K562 (cell line): ENCODE data around the gene NPAS1. TPM values are rescaled to one million over a fixed set of nuclear protein-coding genes. Genes with fewer than 3 reads are reported as not detected.

Source experiments
- ATAC-seq: fragments of 200-7000 bp; cut with Tn5 transposase; 3 replicates; pipeline ENCODE4 v1.9.1; 2020; ENCODE audit warnings: moderate library complexity
- BruUV-seq: library from RNA; stranded (reverse); fragments of 400-500 nt; replicated peaks from 2 replicates; lab custom pipeline; 2021; lab: Mats Ljungman, UMichigan
- CTCF ChIA-PET: fragments of 300-600 bp; formaldehyde crosslinking; extraction: SDS; loops from one replicate; lab custom pipeline; 2021; ENCODE audit warnings: low intra/inter-chr PET ratio; lab: Yijun Ruan, JAX
- POLR2A ChIA-PET: fragments of 300-600, 350-650 bp; sonication (Branson Sonifier 250); formaldehyde crosslinking; extraction: SDS; loops from one replicate; lab custom pipeline; 2021; ENCODE audit warnings: antibody characterized with exemption, inconsistent platforms; lab: Yijun Ruan, JAX
- DNase-seq, 4 experiments: peaks; one replicate each; pipeline versions ENCODE4 v3.0.0 to v3.0.0-alpha.2; 2011 to 2018; ENCODE audit warnings: low spot score in 3 of 4, mixed read lengths in 3 of 4; ENCODE audit errors: extremely low read depth in 1 of 4
- FAIRE-seq: peaks from 2 replicates; lab custom pipeline; 2011; peaks lifted over from hg19 to GRCh38; lab: Jason Lieb, UNC
- H2AFZ ChIP-seq: 2 replicates; pipeline ENCODE4 v1.6.0; 2011; ENCODE audit warnings: low read depth, low read length, control low read depth, inconsistent platforms
- H3K27ac ChIP-seq: fragments of 200-600 bp; 3 replicates; pipeline ENCODE4 v1.8.0; 2011; ENCODE audit warnings: low read depth, mild to moderate bottlenecking, control low read depth, inconsistent platforms, low read length, moderate library complexity, mixed read lengths; ENCODE audit errors: extremely low read depth
- H3K27me3 ChIP-seq, 2 experiments: fragments of 300-600 bp in 1 of 2; 2 replicates in 1 of 2; 3 replicates in 1 of 2; pipeline versions ENCODE4 v1.6.0 to v1.8.0; 2011; ENCODE audit warnings: inconsistent platforms in 2 of 2, low read length in 2 of 2, mild to moderate bottlenecking in 1 of 2, mixed read lengths in 1 of 2, moderate library complexity in 1 of 2; ENCODE audit not compliant: control insufficient read depth in 2 of 2, insufficient read depth in 2 of 2
- H3K36me3 ChIP-seq: fragments of 300-600 bp; 3 replicates; pipeline ENCODE4 v1.8.0; 2011; ENCODE audit warnings: mild to moderate bottlenecking, low read length, inconsistent platforms; ENCODE audit not compliant: control insufficient read depth, insufficient read depth
- H3K4me1 ChIP-seq, 2 experiments: fragments of 200-600 bp in 1 of 2; replicated peaks in 1 of 2; 2 replicates in 1 of 2; 3 replicates in 1 of 2; pipeline versions ENCODE4 v1.5.1 to v1.8.0; 2011; ENCODE audit warnings: inconsistent platforms in 2 of 2, low read length in 2 of 2, mild to moderate bottlenecking in 1 of 2, mixed read lengths in 1 of 2, moderate library complexity in 1 of 2; ENCODE audit not compliant: control insufficient read depth in 2 of 2, insufficient read depth in 2 of 2
- H3K4me2 ChIP-seq: 2 replicates; pipeline ENCODE4 v1.6.1; 2011; ENCODE audit warnings: low read length, control low read depth, inconsistent platforms, mixed read lengths; ENCODE audit not compliant: insufficient read depth
- H3K4me3 ChIP-seq: fragments of 200-600 bp; sonication (generic), shearing (Covaris generic); 2 replicates; pipeline ENCODE4 v1.5.1; 2016; ENCODE audit warnings: control low read depth, inconsistent platforms
- H3K79me2 ChIP-seq: fragments of 200-600 bp; 3 replicates; pipeline ENCODE4 v1.8.0; 2011; ENCODE audit warnings: low read length, inconsistent platforms; ENCODE audit not compliant: control insufficient read depth, insufficient read depth
- H3K9ac ChIP-seq, 2 experiments: 2 replicates each; pipeline versions ENCODE4 v1.6.0 to v1.6.1; 2011; ENCODE audit warnings: low read depth in 2 of 2, low read length in 2 of 2, control low read depth in 1 of 2, inconsistent platforms in 1 of 2, mild to moderate bottlenecking in 1 of 2, mixed read lengths in 1 of 2; ENCODE audit not compliant: insufficient read depth in 1 of 2
- H3K9me1 ChIP-seq: one replicate; pipeline ENCODE4 v1.6.0; 2011; ENCODE audit warnings: inconsistent platforms, mild to moderate bottlenecking, low read length, moderate library complexity; ENCODE audit not compliant: control insufficient read depth, insufficient read depth
- H3K9me3 ChIP-seq: replicated peaks from 2 replicates; pipeline ENCODE4 v1.5.1; 2011; ENCODE audit warnings: low read depth, low read length, inconsistent platforms; ENCODE audit not compliant: control insufficient read depth, insufficient read depth
- H4K20me1 ChIP-seq: replicated peaks from 2 replicates; pipeline ENCODE4 v1.6.1; 2011; ENCODE audit warnings: low read length, inconsistent platforms, mixed read lengths; ENCODE audit not compliant: control insufficient read depth, insufficient read depth
- E4F1 ChIP-seq: fragments of 250-450 bp; sonication (Bioruptor Pico); IDR thresholded peaks from 2 replicates; pipeline ENCODE4 v1.5.0; 2021; ENCODE audit warnings: mild to moderate bottlenecking, borderline replicate concordance
- ETV5 ChIP-seq: sonication (generic); formaldehyde crosslinking; IDR thresholded peaks from 2 replicates; pipeline ENCODE4 v1.4.0; 2020; ENCODE audit warnings: low read depth, mild to moderate bottlenecking, missing genetic modification reagents
- LEF1 ChIP-seq: fragments of 450-650 bp; IDR thresholded peaks from 2 replicates; pipeline ENCODE4 v1.6.1; 2016; ENCODE audit warnings: mild to moderate bottlenecking
- ZKSCAN8 ChIP-seq: fragments of 200-800 bp; sonication (Bioruptor generic); IDR thresholded peaks from 2 replicates; pipeline ENCODE4 v1.6.1; 2016; ENCODE audit warnings: missing genetic modification characterization, missing compliant biosample characterization
- ZNF23 ChIP-seq: fragments of 250-450 bp; sonication (Bioruptor Pico); IDR thresholded peaks from 2 replicates; pipeline ENCODE4 v1.4.0; 2020; ENCODE audit warnings: mild to moderate bottlenecking
- WGBS: fragments of 100-300 bp; shearing (Covaris generic); methylation state at CpG from one replicate; pipeline ENCODE4 v1.1.6; 2016; ENCODE audit warnings: low coverage, mixed read lengths; ENCODE audit not compliant: insufficient coverage; ENCODE audit errors: missing lambda C conversion rate; 5-methylcytosine and 5-hydroxymethylcytosine counted together
- in situ Hi-C: fragments of 300-500 bp; cut with MboI; formaldehyde crosslinking; loops from 4 replicates; pipeline ENCODE4 v1.15.0; 2018; ENCODE audit warnings: inconsistent platforms, mixed read lengths
- intact Hi-C: fragments of 100-400 bp; cut with micrococcal nuclease; formaldehyde crosslinking; loops from 2 replicates; pipeline ENCODE4 v1.14.2; 2022
- polyA plus RNA-seq, 8 experiments: library from polyadenylated mRNA; depleted of rRNA in 4 of 8; stranded (reverse) in 5 of 8; unstranded in 3 of 8; fragments of >200 nt; fragmentation: Nextera tagmentation in 2 of 8; fragmentation: Illumina TruSeq in 1 of 8; extraction: Ambion mirVana in 2 of 8; extraction: Trizol in 1 of 8; gene quantifications; 2 replicates each; pipeline versions ENCODE4 v1.2.1 to v1.2.3, GENCODE V29; 2011 to 2014; ENCODE audit warnings: inconsistent platforms in 1 of 8, missing spikeins in 1 of 8
- total RNA-seq, 7 experiments: library from RNA; depleted of rRNA in 6 of 7; stranded (reverse); fragments of >200 nt in 6 of 7; fragmentation: Illumina TruSeq in 2 of 7; extraction: Trizol in 2 of 7; gene quantifications; 2 replicates each; pipeline versions ENCODE4 v1.2.1 to v1.2.3, GENCODE V29; 2011 to 2021; ENCODE audit warnings: low replicate concordance in 1 of 7
- TF ChIP-seq, protein P1 (sequence below), 2 experiments: fragments of 150-350 bp in 1 of 2; IDR thresholded peaks; 2 replicates each; pipeline ENCODE4 v1.6.1; 2012 to 2016; ENCODE audit warnings: low read depth in 2 of 2, low read length in 2 of 2, mild to moderate bottlenecking in 1 of 2, moderate library complexity in 1 of 2

The NPAS1 gene
- total and polyA plus RNA-seq, 9 of the 15 experiments (the other 6 are each of a cell fraction or from before 2014, with no cell fraction given) = 0.58 to 5.3 (median 2.0) TPM; not detected in 2

DNA sequence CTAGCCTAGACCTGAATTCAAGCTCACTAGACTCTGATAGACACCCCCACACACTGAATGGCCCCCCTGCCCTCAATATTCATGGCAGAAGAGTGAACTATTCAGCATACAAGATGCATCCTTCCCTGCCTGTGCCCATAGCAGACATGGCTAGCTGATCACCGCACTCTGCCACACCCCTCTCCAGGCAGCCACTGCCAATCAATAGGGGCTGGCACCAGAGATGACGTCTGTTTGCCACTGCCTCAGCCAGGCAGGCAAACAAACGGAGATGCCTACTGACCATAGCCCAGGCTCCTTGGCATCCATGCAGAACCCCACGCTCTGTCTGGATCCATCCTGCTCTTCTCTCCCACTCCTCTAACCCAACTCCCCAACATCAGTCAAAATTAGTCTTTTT, 13.8 kb upstream of the NPAS1 start (continued):
- TF ChIP-seq, protein P1, sequence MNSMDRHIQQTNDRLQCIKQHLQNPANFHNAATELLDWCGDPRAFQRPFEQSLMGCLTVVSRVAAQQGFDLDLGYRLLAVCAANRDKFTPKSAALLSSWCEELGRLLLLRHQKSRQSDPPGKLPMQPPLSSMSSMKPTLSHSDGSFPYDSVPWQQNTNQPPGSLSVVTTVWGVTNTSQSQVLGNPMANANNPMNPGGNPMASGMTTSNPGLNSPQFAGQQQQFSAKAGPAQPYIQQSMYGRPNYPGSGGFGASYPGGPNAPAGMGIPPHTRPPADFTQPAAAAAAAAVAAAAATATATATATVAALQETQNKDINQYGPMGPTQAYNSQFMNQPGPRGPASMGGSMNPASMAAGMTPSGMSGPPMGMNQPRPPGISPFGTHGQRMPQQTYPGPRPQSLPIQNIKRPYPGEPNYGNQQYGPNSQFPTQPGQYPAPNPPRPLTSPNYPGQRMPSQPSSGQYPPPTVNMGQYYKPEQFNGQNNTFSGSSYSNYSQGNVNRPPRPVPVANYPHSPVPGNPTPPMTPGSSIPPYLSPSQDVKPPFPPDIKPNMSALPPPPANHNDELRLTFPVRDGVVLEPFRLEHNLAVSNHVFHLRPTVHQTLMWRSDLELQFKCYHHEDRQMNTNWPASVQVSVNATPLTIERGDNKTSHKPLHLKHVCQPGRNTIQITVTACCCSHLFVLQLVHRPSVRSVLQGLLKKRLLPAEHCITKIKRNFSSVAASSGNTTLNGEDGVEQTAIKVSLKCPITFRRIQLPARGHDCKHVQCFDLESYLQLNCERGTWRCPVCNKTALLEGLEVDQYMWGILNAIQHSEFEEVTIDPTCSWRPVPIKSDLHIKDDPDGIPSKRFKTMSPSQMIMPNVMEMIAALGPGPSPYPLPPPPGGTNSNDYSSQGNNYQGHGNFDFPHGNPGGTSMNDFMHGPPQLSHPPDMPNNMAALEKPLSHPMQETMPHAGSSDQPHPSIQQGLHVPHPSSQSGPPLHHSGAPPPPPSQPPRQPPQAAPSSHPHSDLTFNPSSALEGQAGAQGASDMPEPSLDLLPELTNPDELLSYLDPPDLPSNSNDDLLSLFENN (IDR thresholded peaks at IDR 0.05; ENCODE audit: low read depth in 2 of 2, low read length in 2 of 2) = peak in 1 of 2 experiments; percentile 69; a peak in 1 of 4 replicates
- no peak for TF ChIP-seq ETV5 (CRISPR knock-in tag)
- peak; percentile 98 for TF ChIP-seq ZNF23 (CRISPR knock-in tag)
- TF ChIP-seq LEF1 = no peak

GRCh38 chr19:47006496-47006895, 13.1 kb upstream of the NPAS1 start:
- Histone ChIP-seq H3K27ac (no peak overlapping the region), H3K79me2 (no peaks in the 10 kb centered on the region), H4K20me1 (no peaks in the 10 kb centered on the region), H2AFZ (no peak overlapping the region), H3K9me3 (no peaks in the 10 kb centered on the region), H3K27me3 (no peaks in the 10 kb centered on the region), H3K36me3 (no peaks in the 10 kb centered on the region; the same call in 2 of the 3 replicates), H3K4me2 (no peak overlapping the region), H3K4me1 (peaks cover 5 to 28% of the 10 kb centered on the region in 2 experiments), H3K9me1 (no peaks in the 10 kb centered on the region)
- no TSS peak for BruUV-seq
- POLR2A ChIA-PET = interaction anchor here (0.5 to 0.6 kb wide), 2 partner anchors 41 to 478 kb away, joined by 3 read pairs; no protein-coding TSS in a partner anchor
- ATAC-seq = no peak
- 41% methylated on average over 8 of the region's 8 CpGs for WGBS
- no peak for TF ChIP-seq E4F1 (CRISPR knock-in tag)
- 0 out of 2 replicates have a peak, but pooled peaks have one; percentile 47 for TF ChIP-seq ZKSCAN8 (CRISPR knock-in tag)
- TF ChIP-seq, all 486 proteins: peak for 1
- DNase-seq (no peak), FAIRE-seq (no peak)
- intact Hi-C loops (no loop called here), in situ Hi-C loops (no loop called here)
- no peak overlapping the region for H3K4me3 ChIP-seq
- CTCF ChIA-PET = no interaction called here
- no peak overlapping the region for H3K9ac ChIP-seq
